ENCODE measurements around the gene FOXP1. TPM values are rescaled to one million over a fixed set of nuclear protein-coding genes. Genes with fewer than 3 reads are reported as not detected.

FOXP1 gene
- total RNA-seq, 1 experiment from 2014 or later: 75.3 TPM

GRCh38 chr3:71145954-71146353 lies 437.6 kb downstream of the FOXP1 start:
- H3K4me1 Mint-ChIP-seq: peaks cover 39 to 42% of the 10 kb centered on the region in 2 experiments

More at GRCh38 chr3:71145954-71146353, 437.6 kb downstream of the FOXP1 start:
- Histone ChIP-seq H2BK15ac (ENCODE audit: low read depth, low read length) (no peak overlapping the region), H2BK12ac (ENCODE audit: insufficient read length, low read depth, low read length) (no peak overlapping the region), H3K79me2 (ENCODE audit: insufficient read depth, low read length) (no peaks in the 10 kb centered on the region), H3K18ac (ENCODE audit: insufficient read length, low read depth, low read length) (no peak overlapping the region), H3K23ac (ENCODE audit: insufficient read length, low read depth, low read length) (no peak overlapping the region), H2BK120ac (ENCODE audit: low read depth, low read length, poor library complexity, severe bottlenecking) (no peak overlapping the region), H3K79me1 (ENCODE audit: insufficient read depth, low read depth, low read length, poor library complexity, severe bottlenecking) (no peaks in the 10 kb centered on the region), H3K9ac (ENCODE audit: extremely low read depth, insufficient read length, low read length) (no peak overlapping the region), H3K4me1 (ENCODE audit: insufficient read depth, low read length) (peaks cover 11% of the 10 kb centered on the region; the same call in 1 of the 2 replicates), H3T11ph (ENCODE audit: low read length) (no peak overlapping the region), H2BK5ac (ENCODE audit: insufficient read length, low read length) (no peak overlapping the region), H3K56ac (ENCODE audit: insufficient read length, low read depth, low read length) (no peak overlapping the region), H3K4ac (ENCODE audit: low read depth, low read length) (no peak overlapping the region), H4K8ac (replicated peaks; ENCODE audit: insufficient read length, low read depth, low read length) (no peak overlapping the region), H2AFZ (ENCODE audit: low read length) (no peak overlapping the region), H3K4me2 (ENCODE audit: insufficient read depth, insufficient read length, low read length) (no peak overlapping the region), H3K27me3 (ENCODE audit: insufficient read depth, low read length) (no peaks in the 10 kb centered on the region), H3K27ac (ENCODE audit: insufficient read length, low read depth, low read length) (no peak overlapping the region), H3K9me3 (ENCODE audit: control insufficient read depth, low read depth, low read length) (no peaks in the 10 kb centered on the region), H3K23me2 (ENCODE audit: insufficient read length, low read depth, low read length, poor library complexity, severe bottlenecking) (no peaks in the 10 kb centered on the region), H4K91ac (ENCODE audit: insufficient read length, low read depth, low read length) (no peak overlapping the region), H3K14ac (ENCODE audit: insufficient read depth, low read length) (no peak overlapping the region), H2AK5ac (ENCODE audit: insufficient read length, low read length) (no peak overlapping the region), H4K5ac (ENCODE audit: insufficient read length, low read depth, low read length) (no peak overlapping the region), H2BK20ac (ENCODE audit: low read depth, low read length, poor library complexity, severe bottlenecking) (no peak overlapping the region), H4K20me1 (ENCODE audit: control insufficient read depth, insufficient read depth, insufficient read length) (no peaks in the 10 kb centered on the region)
- no peak for TF ChIP-seq CTCF (conservative IDR thresholded peaks at IDR 0.05)
- no peaks in the 10 kb centered on the region for H3K27me3 Mint-ChIP-seq (ENCODE audit: low read depth)
- no CpG with 5 or more reads among the region's 4 CpGs for WGBS (ENCODE audit: extremely low coverage, insufficient read length, low lambda C conversion rate)
- H3K9me3 Mint-ChIP-seq: no peaks in the 10 kb centered on the region
- no peak for DNase-seq
- no peak overlapping the region for H3K4me3 Mint-ChIP-seq
- H3K36me3 Mint-ChIP-seq (ENCODE audit: insufficient read depth in 1 of 3, low read depth in 3 of 3): peaks cover 2 to 15% (median 8%) of the 10 kb centered on the region in 3 experiments; a peak in 4 of 7 replicates
- H3K27ac Mint-ChIP-seq: no peak overlapping the region

Measured in H9 (cell line).